Measurements from ENCODE around the gene DLGAP1.
A peak's percentile ranks its signal among the peaks of the same experiment; 100 is the strongest.
"Not testable (repeated sequence)": the region's sequence is repeated elsewhere in the genome, so short reads cannot be mapped to it uniquely, and the experiment has no call there.

Gene DLGAP1

DNA sequence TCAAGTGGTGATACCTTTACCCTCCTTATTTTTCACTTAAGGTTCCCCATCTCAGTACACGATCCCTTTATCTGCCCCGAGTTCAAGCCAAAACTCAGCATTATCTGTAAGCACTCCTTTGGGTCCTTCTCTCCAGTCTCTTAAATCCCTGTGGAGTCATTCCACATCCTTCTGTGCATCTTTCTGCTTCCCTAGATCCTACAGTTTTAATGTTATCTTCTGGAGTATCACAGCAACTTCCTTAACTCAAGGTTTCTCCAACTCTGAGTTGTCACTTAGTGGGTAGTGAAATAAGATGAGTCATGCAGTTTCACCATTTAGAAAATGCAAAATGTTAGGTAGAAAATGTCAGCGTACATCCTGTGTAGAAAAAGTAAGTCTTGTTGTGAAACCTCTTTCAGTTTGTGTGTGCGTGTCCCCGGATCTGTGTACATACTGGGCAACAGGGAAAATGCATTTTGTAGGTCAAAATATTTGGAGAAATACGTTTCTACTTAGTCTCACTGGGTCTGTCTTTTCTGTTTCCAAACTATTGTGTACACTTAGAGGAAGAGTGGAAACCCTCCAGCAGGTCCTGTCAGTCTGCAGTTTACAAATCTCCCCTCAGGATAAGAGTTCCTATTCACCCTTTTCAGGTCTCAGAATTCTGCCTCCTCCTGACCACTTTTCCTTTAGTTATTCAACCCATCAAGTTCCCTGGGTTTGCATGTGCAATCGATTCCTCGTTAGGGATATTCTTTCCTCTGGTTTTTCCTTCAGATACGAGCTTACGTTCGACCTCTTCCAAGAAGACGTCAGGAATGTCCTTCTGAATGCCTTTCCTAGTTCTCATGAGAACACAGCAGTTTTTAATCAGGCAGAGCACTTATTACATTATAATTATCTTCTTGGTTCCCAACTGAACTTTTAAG is 850.4 kb downstream of the DLGAP1 start:
- no peaks in the 10 kb centered on the region for H3K9me2 ChIP-seq (ENCODE audit: low read depth, low read length)
- H3K9ac ChIP-seq (ENCODE audit: low read length): peak overlapping the region; percentile 56
- H3K27me3 ChIP-seq (ENCODE audit: insufficient read depth, low read length): no peaks in the 10 kb centered on the region
- peak overlapping the region; percentile 56; the same call in 1 of the 2 replicates for H2AFZ ChIP-seq (ENCODE audit: low read length)
- no peaks in the 10 kb centered on the region for H3K79me2 ChIP-seq (ENCODE audit: insufficient read depth, low read length)
- peak overlapping the region; percentile 80 for H3K4me2 ChIP-seq (ENCODE audit: low read length)
- peaks cover 46% of the 10 kb centered on the region for H3K4me1 ChIP-seq (ENCODE audit: insufficient read depth, low read length, severe bottlenecking)
- H3K27ac ChIP-seq (ENCODE audit: low read depth, low read length, poor library complexity, severe bottlenecking): peak overlapping the region; percentile 81
- H4K20me1 ChIP-seq (ENCODE audit: insufficient read depth, low read length): no peaks in the 10 kb centered on the region
- TF ChIP-seq, protein P1, sequence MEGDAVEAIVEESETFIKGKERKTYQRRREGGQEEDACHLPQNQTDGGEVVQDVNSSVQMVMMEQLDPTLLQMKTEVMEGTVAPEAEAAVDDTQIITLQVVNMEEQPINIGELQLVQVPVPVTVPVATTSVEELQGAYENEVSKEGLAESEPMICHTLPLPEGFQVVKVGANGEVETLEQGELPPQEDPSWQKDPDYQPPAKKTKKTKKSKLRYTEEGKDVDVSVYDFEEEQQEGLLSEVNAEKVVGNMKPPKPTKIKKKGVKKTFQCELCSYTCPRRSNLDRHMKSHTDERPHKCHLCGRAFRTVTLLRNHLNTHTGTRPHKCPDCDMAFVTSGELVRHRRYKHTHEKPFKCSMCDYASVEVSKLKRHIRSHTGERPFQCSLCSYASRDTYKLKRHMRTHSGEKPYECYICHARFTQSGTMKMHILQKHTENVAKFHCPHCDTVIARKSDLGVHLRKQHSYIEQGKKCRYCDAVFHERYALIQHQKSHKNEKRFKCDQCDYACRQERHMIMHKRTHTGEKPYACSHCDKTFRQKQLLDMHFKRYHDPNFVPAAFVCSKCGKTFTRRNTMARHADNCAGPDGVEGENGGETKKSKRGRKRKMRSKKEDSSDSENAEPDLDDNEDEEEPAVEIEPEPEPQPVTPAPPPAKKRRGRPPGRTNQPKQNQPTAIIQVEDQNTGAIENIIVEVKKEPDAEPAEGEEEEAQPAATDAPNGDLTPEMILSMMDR (IDR thresholded peaks at IDR 0.05; ENCODE audit: low read length): no peak
- TF ChIP-seq EZH2 (IDR thresholded peaks at IDR 0.05; ENCODE audit: borderline replicate concordance, low read length): no peak
- H3F3A ChIP-seq (ENCODE audit: insufficient read depth, low read length): no peaks in the 10 kb centered on the region
- peak overlapping the region; percentile 19 for H3K4me3 ChIP-seq (ENCODE audit: low read depth, low read length, poor library complexity, severe bottlenecking)
- H3K36me3 ChIP-seq (ENCODE audit: insufficient read depth, low read length): no peaks in the 10 kb centered on the region
- no peaks in the 10 kb centered on the region for H3K9me3 ChIP-seq (ENCODE audit: low read length)

DNA sequence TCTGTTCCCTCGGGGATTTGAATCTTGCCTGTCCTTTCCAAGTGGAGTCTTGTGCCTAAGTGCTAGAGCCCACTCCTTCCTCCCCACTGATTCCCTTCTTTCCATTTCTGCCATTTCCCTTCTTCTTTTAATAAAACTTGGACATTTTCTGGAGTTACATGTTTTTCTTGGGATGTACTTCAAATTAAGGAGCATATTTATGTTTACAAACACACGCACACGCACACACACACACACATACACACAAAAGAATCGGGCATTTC is 850.9 kb downstream of the DLGAP1 start:
- no peak overlapping the region for H2AFZ ChIP-seq (ENCODE audit: low read length)
- H3K9ac ChIP-seq (ENCODE audit: low read length): peak overlapping the region; percentile 56; the same call in 1 of the 2 replicates
- no peaks in the 10 kb centered on the region for H3K9me2 ChIP-seq (ENCODE audit: low read depth, low read length)
- peak overlapping the region; percentile 81 for H3K27ac ChIP-seq (ENCODE audit: low read depth, low read length, poor library complexity, severe bottlenecking)
- H3F3A ChIP-seq (ENCODE audit: insufficient read depth, low read length): no peaks in the 10 kb centered on the region
- H3K4me1 ChIP-seq (ENCODE audit: insufficient read depth, low read length, severe bottlenecking): peaks cover 46% of the 10 kb centered on the region
- H3K9me3 ChIP-seq (ENCODE audit: low read length): no peaks in the 10 kb centered on the region
- no peak for TF ChIP-seq EZH2 (IDR thresholded peaks at IDR 0.05; ENCODE audit: borderline replicate concordance, low read length)
- TF ChIP-seq, protein P1 (IDR thresholded peaks at IDR 0.05; ENCODE audit: low read length): no peak
- no peaks in the 10 kb centered on the region for H4K20me1 ChIP-seq (ENCODE audit: insufficient read depth, low read length)
- H3K27me3 ChIP-seq (ENCODE audit: insufficient read depth, low read length): no peaks in the 10 kb centered on the region
- H3K4me3 ChIP-seq (ENCODE audit: low read depth, low read length, poor library complexity, severe bottlenecking): peak overlapping the region; percentile 19
- no peaks in the 10 kb centered on the region for H3K36me3 ChIP-seq (ENCODE audit: insufficient read depth, low read length)
- H3K4me2 ChIP-seq (ENCODE audit: low read length): peak overlapping the region; percentile 80
- H3K79me2 ChIP-seq (ENCODE audit: insufficient read depth, low read length): no peaks in the 10 kb centered on the region

DNA sequence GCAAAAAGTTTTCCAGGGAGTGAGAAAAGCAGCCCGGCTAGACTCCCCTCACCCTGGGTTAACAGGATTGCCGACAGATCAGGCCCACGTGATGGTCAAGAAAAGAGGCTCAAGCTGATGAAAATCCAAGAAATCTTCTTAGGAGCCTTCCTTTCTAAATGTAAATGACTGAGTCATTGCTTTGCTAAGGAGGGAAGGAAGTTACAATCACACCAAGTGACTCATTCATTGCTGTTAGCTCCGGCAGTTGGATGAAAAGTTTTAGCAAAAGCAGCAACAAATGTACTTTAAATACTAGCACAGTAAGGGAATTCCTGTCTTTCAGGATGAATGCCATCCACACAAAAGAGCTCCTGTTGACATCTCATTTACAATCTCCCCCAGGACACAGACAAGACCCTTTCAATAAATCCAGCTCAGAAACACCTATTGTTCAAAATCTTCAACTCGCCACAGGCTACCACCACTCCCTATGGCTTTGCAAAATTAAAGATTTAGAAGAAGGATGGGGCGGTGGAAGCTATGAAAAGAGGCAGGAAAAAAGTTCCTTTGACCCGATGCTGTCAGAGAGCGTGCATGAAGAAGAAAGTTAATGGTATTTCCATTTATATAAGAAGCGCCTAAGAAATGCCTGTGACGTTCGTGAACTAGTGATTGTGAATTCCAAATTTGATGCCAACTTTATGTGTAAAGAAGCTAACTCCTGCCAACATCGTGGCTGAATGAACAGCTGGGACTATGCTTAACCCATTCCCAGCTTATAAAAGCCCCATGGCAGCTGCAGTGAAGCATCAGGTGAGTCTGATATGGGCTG is 851.5 kb downstream of the DLGAP1 start:
- Histone ChIP-seq H3K4me2 (ENCODE audit: low read length) (peak overlapping the region; percentile 80), H4K20me1 (ENCODE audit: insufficient read depth, low read length) (no peaks in the 10 kb centered on the region), H3K36me3 (ENCODE audit: insufficient read depth, low read length) (no peaks in the 10 kb centered on the region), H3K4me3 (ENCODE audit: low read depth, low read length, poor library complexity, severe bottlenecking) (peak overlapping the region; percentile 54), H3K4me1 (ENCODE audit: insufficient read depth, low read length, severe bottlenecking) (peaks cover 46% of the 10 kb centered on the region), H3K9ac (ENCODE audit: low read length) (peak overlapping the region; percentile 59), H3F3A (ENCODE audit: insufficient read depth, low read length) (no peaks in the 10 kb centered on the region), H3K79me2 (ENCODE audit: insufficient read depth, low read length) (no peaks in the 10 kb centered on the region), H2AFZ (ENCODE audit: low read length) (no peak overlapping the region), H3K9me2 (ENCODE audit: low read depth, low read length) (no peaks in the 10 kb centered on the region), H3K27ac (ENCODE audit: low read depth, low read length, poor library complexity, severe bottlenecking) (peak overlapping the region; percentile 81), H3K9me3 (ENCODE audit: low read length) (no peaks in the 10 kb centered on the region), H3K27me3 (ENCODE audit: insufficient read depth, low read length) (no peaks in the 10 kb centered on the region)
- TF ChIP-seq EZH2 (IDR thresholded peaks at IDR 0.05; ENCODE audit: borderline replicate concordance, low read length): no peak
- TF ChIP-seq, protein P1 (IDR thresholded peaks at IDR 0.05; ENCODE audit: low read length): no peak

DNA sequence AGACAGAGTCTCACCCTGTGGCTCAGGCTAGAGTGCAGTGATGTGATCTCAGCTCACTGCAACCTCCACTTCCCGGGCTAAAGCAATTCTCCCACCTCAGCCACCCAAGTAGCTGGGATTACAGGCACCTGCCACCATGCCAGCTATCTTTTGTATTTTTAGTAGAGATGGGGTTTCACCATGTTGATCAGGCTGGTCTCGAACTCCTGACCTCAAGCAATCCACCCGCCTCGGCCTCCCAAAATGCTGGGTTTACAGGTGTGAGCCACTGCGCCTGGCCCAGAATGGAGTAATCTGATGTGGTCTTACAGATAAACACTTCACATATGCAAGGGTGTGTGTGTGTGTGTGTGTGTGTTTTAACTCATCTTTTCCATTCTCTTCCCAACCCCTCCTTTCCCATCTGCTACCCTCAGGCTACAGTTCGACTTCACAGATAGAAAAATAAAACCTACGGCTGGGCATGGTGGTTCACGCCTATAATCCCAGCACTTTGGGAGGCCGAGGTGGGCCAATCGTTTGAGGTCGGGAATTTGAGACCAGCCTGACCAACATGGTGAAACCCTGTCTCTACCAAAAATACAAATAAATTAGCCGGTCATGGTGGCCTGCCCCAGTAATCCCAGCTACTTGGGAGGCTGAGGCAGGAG is 853.9 kb downstream of the DLGAP1 start:
- not testable (repeated sequence) for H2AFZ ChIP-seq (ENCODE audit: low read length); H3K9ac ChIP-seq (ENCODE audit: low read length); H3K4me2 ChIP-seq (ENCODE audit: low read length); H3K36me3 ChIP-seq (ENCODE audit: insufficient read depth, low read length); H4K20me1 ChIP-seq (ENCODE audit: insufficient read depth, low read length); H3K9me3 ChIP-seq (ENCODE audit: low read length); H3K27me3 ChIP-seq (ENCODE audit: insufficient read depth, low read length); H3K4me3 ChIP-seq (ENCODE audit: low read depth, low read length, poor library complexity, severe bottlenecking); H3K27ac ChIP-seq (ENCODE audit: low read depth, low read length, poor library complexity, severe bottlenecking); H3K79me2 ChIP-seq (ENCODE audit: insufficient read depth, low read length); H3F3A ChIP-seq (ENCODE audit: insufficient read depth, low read length); H3K9me2 ChIP-seq (ENCODE audit: low read depth, low read length)
- H3K4me1 ChIP-seq (ENCODE audit: insufficient read depth, low read length, severe bottlenecking): peaks cover 57% of the 10 kb centered on the region

Measured in OCI-LY1 (cell line).